GM12891 (cell line): ENCODE measurements around the gene LYPD4.

Source experiments
- POLR2A ChIP-seq: IDR thresholded peaks from 2 replicates; pipeline ENCODE4 v1.6.1; 2011; ENCODE audit warnings: low read depth, low read length, control low read depth
- POLR2AphosphoS5 ChIP-seq: IDR thresholded peaks from 2 replicates; pipeline ENCODE4 v1.6.1; 2011; ENCODE audit warnings: low read depth, low read length, control low read depth
- TAF1 ChIP-seq: IDR thresholded peaks from 2 replicates; pipeline ENCODE4 v1.6.1; 2011; ENCODE audit warnings: low read depth, low read length, control low read depth

DNA sequence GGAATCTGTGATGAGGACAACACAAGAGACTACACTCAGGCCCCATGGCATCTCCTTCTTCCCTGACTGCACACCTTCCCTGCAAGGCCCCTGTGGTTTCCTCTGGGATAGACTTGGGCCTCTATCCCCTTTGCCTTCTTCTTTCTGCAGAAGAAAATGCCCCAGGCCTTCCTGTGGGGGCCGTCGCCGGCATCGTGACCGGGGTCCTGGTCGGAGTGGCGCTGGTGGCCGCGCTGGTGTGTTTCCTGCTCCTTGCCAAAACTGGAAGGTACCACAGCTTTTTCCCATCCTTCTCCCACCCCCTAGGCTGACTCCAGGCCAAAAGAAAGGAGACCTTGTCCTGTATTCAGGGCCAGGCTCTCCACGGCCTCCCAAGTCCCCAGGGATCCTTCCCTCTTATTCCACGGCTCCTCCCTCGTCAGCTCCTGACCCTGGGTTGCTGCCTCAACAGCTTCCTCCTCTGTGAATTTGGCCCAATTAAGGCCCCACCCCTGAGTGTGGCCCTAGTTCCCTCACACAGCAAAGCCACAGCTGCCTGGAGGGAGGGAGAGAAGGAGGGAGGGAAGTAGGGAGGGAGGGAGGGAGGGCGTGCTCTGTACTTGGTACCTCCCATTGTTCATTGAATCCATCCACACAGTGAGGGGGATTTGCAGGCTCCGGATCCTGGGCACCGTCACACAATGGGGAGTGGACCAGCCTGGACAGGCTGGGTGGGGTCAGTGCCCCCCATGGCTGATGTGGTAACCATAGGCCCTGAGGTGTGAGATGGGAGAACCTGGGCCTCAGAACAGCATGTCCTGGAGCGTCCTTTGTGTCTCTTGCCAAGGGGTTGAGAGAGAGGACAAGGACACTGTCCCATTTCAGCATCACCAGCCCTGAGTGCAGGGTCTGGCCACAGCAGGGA, 35.6 kb downstream of the LYPD4 start:
- TF ChIP-seq TAF1 (no peak), POLR2AphosphoS5 (no peak), POLR2A (no peak)
